HepG2 (cell line): ENCODE measurements around the gene SMIM29. TPM values are rescaled to one million over a fixed set of nuclear protein-coding genes. Genes with fewer than 3 reads are reported as not detected.
A peak's percentile ranks its signal among the peaks of the same experiment; 100 is the strongest.

Source experiments
- ARHGAP35 ChIP-seq: sonication (generic); formaldehyde crosslinking; IDR thresholded peaks from 2 replicates; pipeline ENCODE4 v1.9.0; 2022; ENCODE audit warnings: mild to moderate bottlenecking, inconsistent platforms, moderate library complexity, missing genetic modification reagents, borderline replicate concordance
- CBX1 ChIP-seq: IDR thresholded peaks from one replicate; pipeline ENCODE4 v1.6.1; 2016; ENCODE audit warnings: antibody characterized with exemption, low read depth
- FOXA3 ChIP-seq: IDR thresholded peaks from 2 replicates; pipeline ENCODE4 v1.6.1; 2016; ENCODE audit warnings: missing genetic modification reagents, missing compliant biosample characterization
- PRMT3 ChIP-seq: sonication (generic); formaldehyde crosslinking; IDR thresholded peaks from 2 replicates; pipeline ENCODE4 v1.8.1; 2022; ENCODE audit warnings: low read depth, mild to moderate bottlenecking, moderate library complexity, missing genetic modification reagents, borderline replicate concordance
- RAD21 ChIP-seq: fragments of 450-650 bp; formaldehyde crosslinking; IDR thresholded peaks from 2 replicates; pipeline ENCODE4 v1.5.0; 2020; ENCODE audit warnings: mild to moderate bottlenecking
- SIX4 ChIP-seq: sonication (generic); formaldehyde crosslinking; IDR thresholded peaks from 2 replicates; pipeline ENCODE4 v1.4.0; 2020; ENCODE audit warnings: missing genetic modification reagents
- TGIF2 ChIP-seq: IDR thresholded peaks from 2 replicates; pipeline ENCODE4 v1.6.1; 2016; ENCODE audit warnings: control low read depth, missing compliant biosample characterization
- ZBTB43 ChIP-seq: sonication (generic); formaldehyde crosslinking; conservative IDR thresholded peaks from 2 replicates; pipeline ENCODE4 v1.4.0; 2020; ENCODE audit warnings: missing genetic modification reagents
- ZFYVE20 ChIP-seq: sonication (generic); formaldehyde crosslinking; IDR thresholded peaks from 2 replicates; pipeline ENCODE4 v1.8.0; 2023; ENCODE audit warnings: low read depth, mild to moderate bottlenecking, moderate library complexity, missing genetic modification reagents, borderline replicate concordance
- ZMAT3 ChIP-seq: sonication (generic); formaldehyde crosslinking; conservative IDR thresholded peaks from 2 replicates; pipeline ENCODE4 v1.7.0; 2021; ENCODE audit warnings: missing genetic modification reagents
- ZNF225 ChIP-seq: sonication (generic); formaldehyde crosslinking; IDR thresholded peaks from 2 replicates; pipeline ENCODE4 v1.4.0; 2020; ENCODE audit warnings: mild to moderate bottlenecking, missing genetic modification reagents
- ZNF546 ChIP-seq: sonication (generic); formaldehyde crosslinking; conservative IDR thresholded peaks from 2 replicates; pipeline ENCODE4 v1.8.1; 2023; ENCODE audit warnings: mild to moderate bottlenecking, missing genetic modification reagents
- ZNF710 ChIP-seq: sonication (generic); formaldehyde crosslinking; IDR thresholded peaks from 2 replicates; pipeline ENCODE4 v1.5.0; 2020; ENCODE audit warnings: mild to moderate bottlenecking, missing genetic modification reagents, borderline replicate concordance
- ZNF775 ChIP-seq: sonication (generic); formaldehyde crosslinking; IDR thresholded peaks from 2 replicates; pipeline ENCODE4 v1.4.0; 2020; ENCODE audit warnings: missing genetic modification reagents, mild to moderate bottlenecking, moderate library complexity, borderline replicate concordance
- ZNF878 ChIP-seq: sonication (generic); formaldehyde crosslinking; IDR thresholded peaks from 2 replicates; pipeline ENCODE4 v1.8.1; 2023; ENCODE audit warnings: mild to moderate bottlenecking, missing genetic modification reagents, moderate library complexity
- polyA plus RNA-seq, 8 experiments: library from polyadenylated mRNA; depleted of rRNA in 3 of 8; stranded (reverse) in 7 of 8; unstranded in 1 of 8; fragments of >200 nt; fragmentation: Illumina TruSeq in 4 of 8; extraction: Trizol in 4 of 8; gene quantifications; 2 replicates each; pipeline versions ENCODE4 v1.2.1 to v1.2.3, GENCODE V29; 2011 to 2016; ENCODE audit warnings: low read depth in 4 of 8, missing spikeins in 1 of 8, mixed read lengths in 1 of 8; ENCODE audit not compliant: insufficient read depth in 1 of 8
- total RNA-seq, 5 experiments: library from RNA; depleted of rRNA; stranded (reverse); fragments of >200 nt; fragmentation: Illumina TruSeq; extraction: Trizol; gene quantifications; 2 replicates each; pipeline ENCODE4 v1.2.3, GENCODE V29; 2016; ENCODE audit warnings: low read depth in 1 of 5
- TF ChIP-seq, protein P1 (sequence below): sonication (generic); formaldehyde crosslinking; IDR thresholded peaks from 2 replicates; pipeline ENCODE4 v1.4.0; 2020; ENCODE audit warnings: missing genetic modification reagents
- TF ChIP-seq, protein P2 (sequence below): sonication (generic); formaldehyde crosslinking; IDR thresholded peaks from 2 replicates; pipeline ENCODE4 v1.5.0; 2020; ENCODE audit warnings: missing genetic modification reagents

The SMIM29 gene
- total and polyA plus RNA-seq, 2 of the 13 experiments (the other 11 are each of a cell fraction or from before 2014, with no cell fraction given) = 8.8 to 15.3 TPM

DNA sequence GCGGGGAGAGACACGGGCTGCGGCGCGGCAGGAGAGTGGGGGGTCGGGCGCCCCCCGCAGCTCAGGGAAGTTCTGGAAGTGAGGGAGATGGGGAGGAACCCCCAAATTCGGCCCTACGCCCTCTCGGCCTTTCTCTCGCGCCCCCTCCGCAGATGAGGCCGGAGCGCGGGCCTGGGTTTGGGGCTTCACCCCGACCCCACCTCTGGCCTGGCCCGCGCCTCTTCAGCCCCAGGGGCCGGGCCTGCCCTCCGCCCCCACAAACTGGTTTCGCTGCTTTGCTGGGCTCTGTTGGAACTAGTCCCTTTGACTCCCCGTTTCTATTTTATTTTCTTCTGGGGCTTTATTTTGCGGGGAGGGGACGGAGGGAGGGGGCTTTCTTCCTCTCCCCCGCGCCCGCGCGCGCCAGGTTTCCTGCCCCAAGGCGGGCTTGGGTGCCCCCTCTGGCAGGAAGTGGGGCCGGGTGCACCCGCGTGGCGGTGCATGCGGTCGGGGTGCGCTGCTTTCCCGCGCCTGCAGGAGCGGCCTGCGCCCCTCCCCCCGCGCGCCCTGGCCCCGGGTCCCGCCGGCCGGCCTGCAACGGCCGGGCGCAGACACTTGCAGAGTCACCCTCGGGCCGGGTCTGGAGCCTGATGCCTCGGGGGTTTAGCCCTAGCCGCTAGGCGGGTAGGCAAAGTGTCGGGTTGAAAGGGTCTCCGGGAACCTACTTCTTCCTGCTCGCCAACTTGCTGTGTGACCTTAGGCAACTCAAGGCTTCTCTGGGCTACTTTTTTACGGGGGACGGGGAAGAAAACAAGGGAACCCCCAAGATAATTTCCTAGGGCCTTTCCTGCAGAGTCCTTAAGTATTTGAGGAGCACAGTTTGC is 10.9 kb downstream of the SMIM29 start (continued):
- TF ChIP-seq ARHGAP35 (CRISPR knock-in tag) (peak; percentile 57), ZNF225 (CRISPR knock-in tag) (peak; percentile 87), SIX4 (peak; percentile 61; the same call in 1 of the 2 replicates), RAD21 (CRISPR knock-in tag) (peak; percentile 47; the same call in 1 of the 2 replicates), ZBTB43 (peak; percentile 97), ZNF546 (CRISPR knock-in tag) (peak; percentile 99), PRMT3 (CRISPR knock-in tag) (peak; percentile 99), TGIF2 (CRISPR knock-in tag) (peak; percentile 92; the same call in 1 of the 2 replicates), CBX1 (no peak), ZMAT3 (CRISPR knock-in tag) (peak; percentile 97; the same call in 1 of the 2 replicates), ZNF710 (CRISPR knock-in tag) (0 out of 2 replicates have a peak, but pooled peaks have one; percentile 47), ZNF775 (CRISPR knock-in tag) (peak; percentile 72; the same call in 1 of the 2 replicates), ZNF878 (CRISPR knock-in tag) (peak; percentile 96), FOXA3 (CRISPR knock-in tag) (peak; percentile 37; the same call in 1 of the 2 replicates), ZFYVE20 (CRISPR knock-in tag) (peak; percentile 98)
- TF ChIP-seq, protein P1, sequence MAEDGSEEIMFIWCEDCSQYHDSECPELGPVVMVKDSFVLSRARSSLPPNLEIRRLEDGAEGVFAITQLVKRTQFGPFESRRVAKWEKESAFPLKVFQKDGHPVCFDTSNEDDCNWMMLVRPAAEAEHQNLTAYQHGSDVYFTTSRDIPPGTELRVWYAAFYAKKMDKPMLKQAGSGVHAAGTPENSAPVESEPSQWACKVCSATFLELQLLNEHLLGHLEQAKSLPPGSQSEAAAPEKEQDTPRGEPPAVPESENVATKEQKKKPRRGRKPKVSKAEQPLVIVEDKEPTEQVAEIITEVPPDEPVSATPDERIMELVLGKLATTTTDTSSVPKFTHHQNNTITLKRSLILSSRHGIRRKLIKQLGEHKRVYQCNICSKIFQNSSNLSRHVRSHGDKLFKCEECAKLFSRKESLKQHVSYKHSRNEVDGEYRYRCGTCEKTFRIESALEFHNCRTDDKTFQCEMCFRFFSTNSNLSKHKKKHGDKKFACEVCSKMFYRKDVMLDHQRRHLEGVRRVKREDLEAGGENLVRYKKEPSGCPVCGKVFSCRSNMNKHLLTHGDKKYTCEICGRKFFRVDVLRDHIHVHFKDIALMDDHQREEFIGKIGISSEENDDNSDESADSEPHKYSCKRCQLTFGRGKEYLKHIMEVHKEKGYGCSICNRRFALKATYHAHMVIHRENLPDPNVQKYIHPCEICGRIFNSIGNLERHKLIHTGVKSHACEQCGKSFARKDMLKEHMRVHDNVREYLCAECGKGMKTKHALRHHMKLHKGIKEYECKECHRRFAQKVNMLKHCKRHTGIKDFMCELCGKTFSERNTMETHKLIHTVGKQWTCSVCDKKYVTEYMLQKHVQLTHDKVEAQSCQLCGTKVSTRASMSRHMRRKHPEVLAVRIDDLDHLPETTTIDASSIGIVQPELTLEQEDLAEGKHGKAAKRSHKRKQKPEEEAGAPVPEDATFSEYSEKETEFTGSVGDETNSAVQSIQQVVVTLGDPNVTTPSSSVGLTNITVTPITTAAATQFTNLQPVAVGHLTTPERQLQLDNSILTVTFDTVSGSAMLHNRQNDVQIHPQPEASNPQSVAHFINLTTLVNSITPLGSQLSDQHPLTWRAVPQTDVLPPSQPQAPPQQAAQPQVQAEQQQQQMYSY (CRISPR knock-in tag) = peak; percentile 78; the same call in 1 of the 2 replicates
- TF ChIP-seq, protein P2, sequence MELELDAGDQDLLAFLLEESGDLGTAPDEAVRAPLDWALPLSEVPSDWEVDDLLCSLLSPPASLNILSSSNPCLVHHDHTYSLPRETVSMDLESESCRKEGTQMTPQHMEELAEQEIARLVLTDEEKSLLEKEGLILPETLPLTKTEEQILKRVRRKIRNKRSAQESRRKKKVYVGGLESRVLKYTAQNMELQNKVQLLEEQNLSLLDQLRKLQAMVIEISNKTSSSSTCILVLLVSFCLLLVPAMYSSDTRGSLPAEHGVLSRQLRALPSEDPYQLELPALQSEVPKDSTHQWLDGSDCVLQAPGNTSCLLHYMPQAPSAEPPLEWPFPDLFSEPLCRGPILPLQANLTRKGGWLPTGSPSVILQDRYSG = peak; percentile 99
